ENCODE results near the gene RIN3.

RIN3 gene

GRCh38 chr14:92521058-92521415 lies 7.5 kb downstream of the RIN3 start:
- DNase-seq (ENCODE audit: insufficient read length, low spot score): no peak
- no peak for FAIRE-seq
- TF ChIP-seq, protein P1, sequence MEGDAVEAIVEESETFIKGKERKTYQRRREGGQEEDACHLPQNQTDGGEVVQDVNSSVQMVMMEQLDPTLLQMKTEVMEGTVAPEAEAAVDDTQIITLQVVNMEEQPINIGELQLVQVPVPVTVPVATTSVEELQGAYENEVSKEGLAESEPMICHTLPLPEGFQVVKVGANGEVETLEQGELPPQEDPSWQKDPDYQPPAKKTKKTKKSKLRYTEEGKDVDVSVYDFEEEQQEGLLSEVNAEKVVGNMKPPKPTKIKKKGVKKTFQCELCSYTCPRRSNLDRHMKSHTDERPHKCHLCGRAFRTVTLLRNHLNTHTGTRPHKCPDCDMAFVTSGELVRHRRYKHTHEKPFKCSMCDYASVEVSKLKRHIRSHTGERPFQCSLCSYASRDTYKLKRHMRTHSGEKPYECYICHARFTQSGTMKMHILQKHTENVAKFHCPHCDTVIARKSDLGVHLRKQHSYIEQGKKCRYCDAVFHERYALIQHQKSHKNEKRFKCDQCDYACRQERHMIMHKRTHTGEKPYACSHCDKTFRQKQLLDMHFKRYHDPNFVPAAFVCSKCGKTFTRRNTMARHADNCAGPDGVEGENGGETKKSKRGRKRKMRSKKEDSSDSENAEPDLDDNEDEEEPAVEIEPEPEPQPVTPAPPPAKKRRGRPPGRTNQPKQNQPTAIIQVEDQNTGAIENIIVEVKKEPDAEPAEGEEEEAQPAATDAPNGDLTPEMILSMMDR (IDR thresholded peaks at IDR 0.05; ENCODE audit: insufficient read depth, missing control alignments): no peak

- TF ChIP-seq, protein P1 (IDR thresholded peaks at IDR 0.05; ENCODE audit: insufficient read depth, missing control alignments): no peak
- FAIRE-seq: no peak
- DNase-seq (ENCODE audit: insufficient read length, low spot score): no peak
Measured at GRCh38 chr14:92523752-92524151, 10.2 kb downstream of the RIN3 start.

DNA sequence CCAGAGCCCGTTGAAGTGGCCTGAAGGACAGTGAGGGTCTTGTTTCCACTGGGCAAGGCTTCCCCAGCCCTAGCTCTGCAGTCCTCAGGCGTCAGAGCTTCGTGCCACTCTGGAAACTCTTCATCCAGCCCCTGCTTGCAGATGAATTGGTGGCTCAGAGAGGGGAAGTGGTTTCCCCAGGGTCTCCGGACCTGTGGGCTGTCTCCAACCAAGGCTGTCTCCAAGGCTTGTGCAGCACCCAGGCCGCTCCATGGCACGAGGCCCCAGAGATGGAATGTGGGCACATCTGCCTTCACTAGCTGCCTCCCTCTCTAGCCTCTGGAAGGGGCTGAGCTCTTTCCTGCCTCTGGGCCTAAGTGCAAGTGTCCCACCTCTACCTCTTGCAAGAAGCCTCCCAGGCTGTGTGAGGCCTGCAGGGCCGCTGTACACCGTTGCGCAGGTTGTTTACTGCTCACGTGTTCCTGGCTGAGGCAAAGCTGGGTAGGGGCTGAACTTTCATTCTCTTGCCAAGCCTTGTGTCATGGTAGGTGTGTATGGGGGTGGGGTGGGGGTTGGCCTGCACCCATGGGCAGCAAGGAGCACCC lies 11.1 kb downstream of the RIN3 start:
- TF ChIP-seq, protein P1 (IDR thresholded peaks at IDR 0.05; ENCODE audit: insufficient read depth, missing control alignments): no peak
- no peak for FAIRE-seq
- no peak for DNase-seq (ENCODE audit: insufficient read length, low spot score)

DNA sequence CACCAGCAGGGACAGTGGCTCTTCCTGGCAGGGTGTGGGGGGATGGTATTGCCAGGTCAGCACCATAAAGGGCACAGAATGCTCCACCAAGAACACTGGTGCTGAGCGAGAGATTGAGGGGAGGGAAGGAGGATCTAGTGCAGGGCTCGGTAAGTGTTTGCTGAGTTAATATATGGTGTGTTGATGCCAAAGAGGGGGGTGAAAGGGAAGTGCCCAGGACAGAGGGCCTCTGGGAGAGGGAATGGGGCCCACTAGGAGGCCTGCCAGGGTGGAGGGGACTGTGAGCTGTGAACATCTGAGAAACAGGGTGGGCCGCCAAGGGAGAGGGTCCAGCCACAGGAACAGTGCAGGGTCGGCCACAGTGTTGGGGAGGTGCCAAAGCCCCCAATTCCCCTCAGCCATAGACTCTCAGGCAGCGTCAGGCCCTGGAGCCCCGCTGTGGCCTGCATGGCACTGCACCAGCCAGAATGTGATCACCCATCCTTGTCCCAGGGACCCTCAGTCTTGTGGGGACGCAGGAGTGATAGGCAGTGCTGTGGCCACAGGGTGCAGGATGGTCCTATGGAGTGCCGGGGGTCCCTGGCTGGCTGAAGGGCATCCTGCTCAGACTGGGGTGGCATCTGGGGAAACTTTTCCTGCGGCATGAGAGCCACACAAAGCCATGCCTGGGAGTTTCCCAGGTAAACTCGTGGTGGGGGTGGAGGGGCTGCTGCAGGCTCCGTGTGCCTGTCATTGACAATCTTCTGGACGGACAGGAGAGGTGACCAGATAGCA lies 11.9 kb downstream of the RIN3 start:
- DNase-seq (ENCODE audit: insufficient read length, low spot score) (no peak), FAIRE-seq (no peak)
- TF ChIP-seq, protein P1 (IDR thresholded peaks at IDR 0.05; ENCODE audit: insufficient read depth, missing control alignments): no peak

- FAIRE-seq (no peak), DNase-seq (ENCODE audit: insufficient read length, low spot score) (no peak)
- TF ChIP-seq, protein P1 (IDR thresholded peaks at IDR 0.05; ENCODE audit: insufficient read depth, missing control alignments): no peak
Measured at GRCh38 chr14:92527721-92528120, 14.1 kb downstream of the RIN3 start.

GRCh38 chr14:92528486-92529100 lies 15.0 kb downstream of the RIN3 start:
- TF ChIP-seq, protein P1 (IDR thresholded peaks at IDR 0.05; ENCODE audit: insufficient read depth, missing control alignments): no peak
- FAIRE-seq (no peak), DNase-seq (ENCODE audit: insufficient read length, low spot score) (no peak)

DNA sequence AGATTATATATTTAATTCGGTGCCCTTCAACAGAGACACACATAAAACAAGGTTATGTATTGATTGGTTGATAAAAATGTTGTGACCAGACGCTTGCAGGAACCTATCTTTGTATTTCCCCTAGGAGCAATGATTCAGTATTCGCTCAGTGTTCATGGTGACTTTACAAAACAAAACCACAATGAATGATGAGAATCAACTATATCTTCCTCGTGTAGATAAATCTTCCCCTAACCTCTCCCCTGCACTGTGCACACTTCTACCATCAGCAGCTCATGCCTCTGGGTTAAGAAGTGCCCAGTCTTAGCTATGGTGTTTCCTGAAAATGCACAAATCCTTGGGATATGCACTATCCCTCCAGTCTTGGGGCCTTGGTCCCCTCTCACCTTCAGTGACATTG lies 16.3 kb downstream of the RIN3 start:
- TF ChIP-seq, protein P1 (IDR thresholded peaks at IDR 0.05; ENCODE audit: insufficient read depth, missing control alignments): no peak
- FAIRE-seq: no peak
- no peak for DNase-seq (ENCODE audit: insufficient read length, low spot score)

All from D721Med (cell line).